Femur (tissue), 1 donor: ENCODE data around the gene TRIP11.

ENCODE experiments used
- DNase-seq: peaks from one replicate; pipeline ENCODE4 v3.0.0-alpha.2; 2017

TRIP11 gene

GRCh38 chr14:92009604-92010003 is 30.3 kb downstream of the TRIP11 start:
- DNase-seq = no peak

DNA sequence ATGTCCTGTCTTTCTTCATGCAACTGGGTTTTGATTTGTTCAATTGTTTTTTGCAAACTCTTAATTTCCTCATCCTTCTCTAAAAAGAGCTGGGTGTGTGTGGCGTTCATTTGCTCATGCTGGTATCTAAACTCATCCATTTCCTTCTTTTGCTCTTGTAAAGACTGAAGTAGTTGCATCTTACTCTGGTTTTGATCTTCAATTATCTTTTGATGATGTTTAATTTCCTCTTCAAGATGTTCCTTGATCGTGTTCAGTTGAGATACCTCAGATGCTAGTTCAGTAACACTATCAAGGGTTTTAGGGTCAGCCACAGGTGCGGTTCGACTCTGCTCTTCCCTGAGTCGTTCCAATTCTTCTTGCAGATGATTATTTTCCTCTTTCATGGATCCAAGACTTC is 34.8 kb downstream of the TRIP11 start:
- DNase-seq = no peak

DNA sequence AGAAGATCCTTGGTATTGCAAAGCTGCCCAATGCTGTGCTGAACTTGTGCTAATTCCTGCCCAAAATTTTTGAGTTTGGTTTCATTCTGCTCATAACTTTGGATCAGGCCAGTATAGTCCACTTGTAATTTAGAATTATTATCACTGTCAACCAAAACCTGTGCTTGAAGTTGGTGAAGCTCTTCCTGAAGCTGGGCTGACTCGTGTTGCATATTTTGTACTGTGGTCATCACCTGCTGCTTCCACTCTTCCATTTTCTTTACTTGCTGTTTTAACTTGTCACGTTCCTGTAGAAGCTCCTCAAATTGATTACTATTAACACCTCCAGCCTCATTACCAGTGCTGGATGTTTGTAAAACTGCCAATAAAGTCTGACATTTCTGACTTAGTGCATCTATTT is 35.8 kb downstream of the TRIP11 start:
- no peak for DNase-seq

DNA sequence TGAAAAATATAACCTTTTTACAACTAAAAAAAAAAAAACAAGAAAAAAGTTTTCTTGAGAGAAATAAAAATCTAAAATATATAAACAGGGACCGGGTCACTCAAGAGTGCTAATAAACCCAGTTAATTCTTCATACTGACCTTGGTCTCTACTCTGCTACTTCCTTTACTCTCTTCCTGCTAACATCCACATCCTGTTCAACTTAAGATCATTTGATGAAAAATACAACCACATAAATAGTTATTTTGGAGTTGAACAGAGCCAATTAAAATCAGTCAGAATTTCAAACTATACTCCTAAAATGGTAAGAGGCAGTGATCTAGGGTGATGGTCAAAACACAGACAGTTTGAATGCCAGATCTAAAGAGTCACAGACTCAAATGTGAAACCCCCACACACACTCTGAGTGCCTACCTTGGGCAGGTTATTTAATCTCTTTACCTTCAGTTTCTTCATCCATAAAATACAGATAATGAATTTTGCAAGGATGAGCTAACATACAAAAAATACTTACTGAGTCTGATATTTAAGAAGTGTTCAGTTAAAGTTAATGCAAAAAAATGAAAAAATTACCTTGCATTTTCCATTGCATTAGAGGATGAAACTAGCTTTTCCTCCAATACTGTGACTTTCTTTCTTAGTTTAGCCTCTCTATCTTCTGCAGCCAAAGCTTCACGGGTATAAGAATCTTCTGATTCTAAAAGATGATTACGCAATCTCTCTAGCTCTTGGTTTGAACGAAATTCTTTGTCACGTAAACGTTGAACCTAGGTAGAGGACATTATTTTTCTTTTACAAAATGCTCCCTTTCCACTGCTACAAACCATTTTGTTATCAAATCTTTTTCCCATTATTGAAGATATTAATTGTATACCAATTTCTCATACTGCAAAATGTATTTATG is 40.9 kb downstream of the TRIP11 start:
- no peak for DNase-seq

DNA sequence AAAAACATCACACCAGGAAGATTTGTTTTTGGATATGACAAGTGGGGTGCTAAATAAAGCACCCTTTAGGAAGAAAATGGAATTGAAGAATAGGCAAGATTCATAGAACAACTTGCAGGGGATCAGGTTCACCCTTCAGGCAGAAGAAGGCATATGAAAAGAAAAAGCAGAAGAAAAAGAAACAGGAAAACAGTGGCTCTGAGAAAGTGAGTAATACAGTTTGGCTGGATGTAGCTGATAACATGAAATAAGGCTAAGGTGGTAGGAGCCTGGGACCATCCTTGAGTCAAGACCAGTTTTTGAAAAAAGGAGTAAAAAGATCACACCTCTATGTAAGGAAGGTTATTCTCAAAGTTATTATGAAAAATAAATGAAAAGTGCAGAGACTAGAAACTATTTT is 42.4 kb downstream of the TRIP11 start:
- no peak for DNase-seq

DNA sequence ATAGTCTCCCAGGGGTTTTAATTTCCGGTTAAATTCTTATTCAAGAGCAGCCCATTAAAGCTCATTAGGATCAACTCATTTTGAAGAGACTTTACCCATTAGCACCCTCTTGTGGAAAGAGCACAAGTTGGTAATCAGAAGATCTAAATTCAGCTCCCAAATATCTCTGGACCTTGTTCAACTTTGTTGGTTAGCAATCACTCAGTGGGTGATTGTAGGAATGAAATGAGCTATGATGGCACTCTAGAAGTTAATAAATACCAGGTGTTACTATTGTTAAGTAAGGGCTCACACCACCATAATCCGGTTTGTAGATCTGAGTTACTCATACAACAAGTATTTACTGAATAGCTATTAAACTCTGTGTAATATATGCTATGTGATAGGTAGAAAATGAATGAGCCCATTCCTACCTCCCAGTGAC is 42.9 kb downstream of the TRIP11 start:
- no peak for DNase-seq

DNA sequence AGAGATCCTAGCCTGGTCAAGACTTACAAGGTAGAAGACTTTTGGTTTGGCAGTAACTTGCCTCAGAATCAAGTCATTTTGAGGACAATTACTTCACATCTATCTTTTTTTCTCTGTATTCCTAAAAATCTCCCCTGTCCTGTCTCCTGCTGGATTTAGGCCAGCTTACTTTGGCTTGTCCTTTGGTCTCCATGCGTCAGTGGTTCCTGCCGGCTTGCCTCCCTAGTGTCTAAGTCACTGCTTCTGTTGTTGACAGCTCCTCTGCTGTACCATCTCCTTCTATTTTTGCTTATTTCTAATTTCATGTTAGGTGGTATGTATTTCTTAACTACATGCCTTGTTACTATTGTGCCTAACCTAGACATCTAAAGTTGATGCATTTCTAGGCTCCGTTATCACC is 52.7 kb downstream of the TRIP11 start:
- DNase-seq = no peak

DNA sequence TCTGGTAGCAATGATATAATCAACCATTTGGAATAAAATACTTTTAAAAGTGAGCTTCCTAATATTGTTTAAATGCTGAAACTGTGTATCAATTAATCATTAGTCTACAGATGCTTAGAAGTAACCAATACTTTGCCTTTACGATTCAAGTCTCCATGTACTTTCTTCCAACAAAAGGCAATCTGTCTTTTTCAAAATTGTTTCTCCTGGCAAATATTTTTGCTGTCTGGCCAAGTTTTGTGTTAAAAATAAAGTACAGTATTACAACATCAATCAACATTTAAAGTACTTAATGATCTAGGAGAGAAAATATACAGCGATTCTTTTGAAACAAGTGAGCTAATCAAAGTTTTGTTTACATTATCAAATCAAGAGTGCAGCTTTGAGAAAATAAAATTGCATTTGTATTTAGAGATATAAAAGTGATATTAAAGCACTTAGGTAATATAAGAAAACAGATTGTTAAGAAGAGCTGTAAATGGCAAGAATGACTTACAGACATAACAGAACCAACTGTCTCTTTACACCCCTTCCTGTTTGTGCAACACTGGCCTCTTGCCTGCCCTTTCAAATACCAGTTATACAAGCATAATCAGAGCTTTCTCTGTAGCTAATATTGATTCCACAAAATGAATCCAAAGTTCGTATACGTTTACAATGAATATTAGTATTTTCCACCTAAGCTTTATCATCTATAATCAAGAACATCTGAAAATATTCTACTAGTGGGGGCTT is 54.2 kb downstream of the TRIP11 start:
- DNase-seq = no peak

DNA sequence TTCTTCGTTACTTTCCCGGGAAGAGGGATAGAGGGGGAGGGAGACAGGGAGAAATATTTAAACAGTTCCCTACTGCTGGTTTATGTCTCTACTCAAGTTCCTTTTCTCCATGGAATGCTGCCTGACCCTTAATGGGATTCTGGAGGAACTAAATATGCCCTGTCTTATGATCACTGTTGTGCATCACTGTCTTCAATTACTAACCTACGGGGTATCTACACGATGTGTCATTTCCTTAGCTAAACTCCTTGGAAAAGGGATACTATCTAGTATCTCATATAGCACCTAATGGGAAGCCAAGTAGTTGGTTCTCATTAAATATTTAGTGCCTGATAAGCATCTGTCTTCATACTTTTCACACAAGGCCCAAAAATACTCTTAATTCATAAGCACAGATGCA is 54.9 kb downstream of the TRIP11 start:
- DNase-seq = no peak

DNA sequence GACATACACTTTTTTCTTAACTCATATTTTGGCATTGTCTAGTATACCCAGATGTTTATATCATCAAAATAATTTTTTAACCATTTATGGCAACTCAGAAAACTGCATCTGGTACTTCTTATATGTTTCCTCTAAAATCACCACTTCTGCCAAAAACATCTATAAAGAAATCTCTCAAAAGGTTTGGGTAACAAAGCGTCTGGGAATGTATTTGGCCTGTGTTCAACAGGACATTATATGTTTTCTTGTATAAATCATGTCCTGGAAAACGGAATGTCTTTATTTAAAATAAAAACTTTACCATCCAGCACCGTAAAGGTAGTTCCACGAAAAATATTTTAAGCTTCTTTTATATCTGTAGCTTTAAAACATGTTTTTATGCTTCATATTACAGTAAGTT is 56.3 kb downstream of the TRIP11 start:
- no peak for DNase-seq

DNA sequence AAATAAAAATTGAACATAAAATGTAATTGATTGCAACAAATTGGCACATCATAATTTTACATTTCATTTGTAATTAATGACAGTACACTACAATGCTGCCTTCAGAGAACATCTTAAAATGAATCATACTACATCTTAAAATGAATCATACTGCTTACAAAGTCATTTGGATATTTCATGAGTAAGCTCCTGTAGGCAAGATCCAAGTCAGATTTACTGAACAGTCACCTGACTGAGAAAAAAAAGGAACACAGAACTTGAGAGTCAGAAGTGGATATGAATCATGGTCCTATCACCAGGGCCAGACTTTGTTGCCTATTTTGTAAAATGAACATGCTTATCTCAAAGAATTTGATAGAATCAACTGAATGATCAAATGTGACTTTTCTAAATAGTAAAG is 59.7 kb downstream of the TRIP11 start:
- DNase-seq = no peak

DNA sequence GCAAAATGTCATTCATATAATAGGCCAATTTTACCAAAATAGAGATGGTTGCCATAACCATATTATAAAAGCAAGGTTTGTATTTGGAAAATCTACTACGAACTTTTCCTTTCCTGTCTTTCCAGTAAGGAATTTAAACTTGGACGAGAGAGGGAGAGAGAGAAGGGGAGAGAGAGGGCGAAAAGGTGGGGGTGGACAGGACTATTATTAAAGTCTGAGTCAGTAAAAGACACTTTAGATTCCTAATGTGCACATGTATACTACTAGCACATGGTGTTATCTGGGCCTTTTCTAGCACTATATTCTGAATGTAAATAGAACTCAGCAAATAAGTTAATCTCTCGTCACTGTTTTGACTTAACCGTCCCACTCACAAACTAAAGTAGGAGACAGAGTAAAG is 62.0 kb downstream of the TRIP11 start:
- DNase-seq = no peak

DNA sequence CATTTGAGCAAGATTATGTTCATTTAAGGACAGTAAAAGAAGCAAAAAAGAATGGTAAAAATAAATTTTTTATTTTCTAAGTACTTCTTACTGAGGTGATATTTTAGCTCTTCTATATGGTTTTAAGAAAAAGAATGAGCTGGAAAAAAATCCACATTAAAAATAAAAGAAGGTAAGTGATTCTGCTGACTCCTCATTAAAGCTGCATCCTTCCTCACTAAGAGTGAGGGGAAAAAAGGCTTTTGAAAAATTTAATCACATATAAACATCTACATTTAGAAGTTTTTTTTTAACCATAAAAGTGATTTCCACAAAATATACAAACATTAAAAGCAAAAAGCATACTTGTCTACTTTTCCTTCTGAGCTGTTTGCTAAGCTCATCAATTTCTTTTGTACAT is 64.1 kb downstream of the TRIP11 start:
- DNase-seq = no peak

- no peak for DNase-seq
Observed at GRCh38 chr14:91971188-91971778, 68.6 kb downstream of the TRIP11 start.

GRCh38 chr14:91968280-91968679 is 71.6 kb downstream of the TRIP11 start:
- DNase-seq = no peak

DNA sequence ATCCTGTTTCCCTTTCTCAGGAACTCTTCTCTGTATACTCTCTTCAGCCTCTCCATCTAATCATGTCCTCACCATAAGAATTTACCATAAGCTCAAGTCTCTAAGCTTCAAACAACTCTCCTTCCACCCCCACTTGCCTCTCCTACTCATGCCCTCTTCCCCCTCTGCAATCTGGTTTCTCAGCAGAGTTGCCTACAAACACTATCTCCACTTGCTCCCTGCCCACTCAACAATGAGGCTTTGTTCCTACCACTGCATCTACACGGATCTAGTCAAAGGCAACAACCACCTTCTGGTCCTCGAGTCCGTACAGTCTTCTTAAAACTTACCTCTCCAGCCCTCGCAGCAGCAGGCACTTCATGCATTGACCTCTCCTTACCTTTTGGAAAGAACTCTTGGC is 75.1 kb downstream of the TRIP11 start:
- DNase-seq = no peak

DNA sequence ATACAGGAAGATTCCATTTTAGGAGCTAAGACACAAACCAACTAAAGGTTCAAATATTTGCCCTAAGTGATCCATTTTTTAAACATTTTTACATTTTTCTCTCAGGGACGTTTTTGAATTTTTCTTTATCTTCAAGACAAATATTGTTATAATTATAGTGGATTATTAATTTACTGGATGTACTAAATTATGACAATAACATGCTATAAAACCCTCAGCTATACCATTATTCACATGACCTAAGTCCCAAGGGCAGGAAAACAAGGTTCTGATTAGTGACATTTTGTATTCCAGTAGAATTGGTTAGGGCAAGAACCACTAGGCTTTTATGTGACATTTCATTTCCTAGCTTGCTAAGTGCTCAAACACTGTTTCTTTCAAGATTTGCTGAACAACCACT is 75.8 kb downstream of the TRIP11 start:
- no peak for DNase-seq

- DNase-seq = no peak
Observed at GRCh38 chr14:91963465-91963864, 76.4 kb downstream of the TRIP11 start.

DNA sequence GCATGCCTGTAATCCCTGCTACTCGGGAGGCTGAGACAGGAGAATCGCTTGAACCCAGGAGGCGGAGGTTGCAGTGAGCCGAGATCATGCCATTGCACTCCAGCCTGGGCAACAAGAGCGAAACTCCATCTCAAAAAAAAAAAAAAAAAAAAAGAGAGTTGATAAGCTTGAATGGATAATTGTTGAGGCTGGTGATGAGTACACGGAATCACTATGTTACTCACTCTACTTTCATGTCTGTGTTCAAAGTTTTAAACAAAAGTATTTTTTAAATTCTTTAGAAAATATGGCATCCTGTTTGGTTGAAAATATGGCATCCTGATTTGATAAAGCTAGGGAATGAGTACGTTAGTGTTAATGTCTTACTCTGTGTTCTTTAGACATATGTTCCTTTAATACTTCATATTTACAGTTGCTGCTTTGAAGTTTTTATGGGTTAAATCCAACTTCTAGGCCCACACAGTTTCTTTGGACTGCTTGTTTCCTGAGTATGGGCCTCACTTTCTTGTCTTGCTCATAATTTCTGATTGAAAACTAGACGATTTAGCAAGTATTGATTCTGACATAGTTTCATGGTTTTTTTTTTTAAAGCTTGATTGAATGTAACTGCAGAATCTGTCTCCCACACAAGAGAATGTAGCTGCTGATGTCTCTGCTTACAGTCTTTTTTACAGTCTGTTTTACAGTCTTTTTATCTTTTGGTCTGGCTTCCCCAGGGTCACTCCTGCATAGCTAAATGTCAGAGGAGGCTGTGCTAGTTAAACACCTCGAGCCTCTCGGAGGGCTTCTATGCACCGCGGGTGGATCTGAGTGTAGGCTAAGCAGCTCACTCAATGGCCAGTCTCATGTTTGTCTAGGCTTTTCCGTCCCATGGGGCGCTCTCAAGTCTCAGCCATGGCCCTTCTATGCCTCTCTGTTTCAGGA is 78.3 kb downstream of the TRIP11 start:
- DNase-seq = no peak

DNA sequence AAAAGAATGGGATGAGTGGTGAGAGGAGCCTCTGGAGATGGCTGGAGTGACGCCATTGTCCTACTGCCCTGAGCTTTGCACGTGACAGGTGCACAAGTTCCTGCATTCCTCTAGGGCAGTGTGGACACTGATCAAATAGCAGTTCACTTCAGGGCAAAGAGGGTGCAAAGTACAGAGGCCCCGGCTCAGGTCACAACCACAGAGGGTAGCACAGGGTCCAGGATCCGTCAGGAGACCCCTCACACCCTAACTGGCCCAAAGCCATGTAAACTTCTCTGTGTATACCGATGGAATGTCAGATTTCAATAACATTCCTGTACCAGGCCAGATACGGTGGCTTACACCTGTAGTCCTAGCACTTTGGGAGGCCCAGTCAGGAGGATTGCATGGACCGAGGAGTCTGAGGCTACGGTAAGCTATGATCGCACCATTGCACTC is 82.0 kb downstream of the TRIP11 start:
- DNase-seq = no peak

- no peak for DNase-seq
Observed at GRCh38 chr14:91956616-91957015, 83.2 kb downstream of the TRIP11 start.

DNA sequence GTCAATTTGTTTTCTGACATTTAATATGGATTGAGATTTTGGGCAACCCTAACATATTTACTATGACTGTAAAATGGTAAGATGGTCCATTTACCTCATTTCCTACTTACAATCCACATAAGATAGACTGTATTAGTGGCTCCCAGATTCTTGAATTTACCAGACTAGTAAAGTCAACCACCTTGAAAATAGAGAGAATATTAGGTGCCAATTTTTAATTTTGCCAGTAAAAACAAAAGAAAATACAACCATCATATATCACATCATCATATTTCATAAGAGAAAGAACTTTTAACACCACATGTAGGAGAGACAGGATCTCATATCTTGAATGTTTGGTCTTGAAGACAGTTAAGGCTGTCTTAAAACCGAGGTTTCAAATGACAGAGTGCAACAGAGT is 84.7 kb downstream of the TRIP11 start:
- no peak for DNase-seq
